NT2/D1 (cell line): Measurements from ENCODE around the gene CPXM2.
"Not testable (repeated sequence)": the region's sequence is repeated elsewhere in the genome, so short reads cannot be mapped to it uniquely, and the experiment has no call there.

Experiments used
- DNase-seq: peaks from one replicate; pipeline ENCODE4 v3.0.0-alpha.2; 2011; ENCODE audit warnings: low read depth, low spot score
- H3K27me3 ChIP-seq: 2 replicates; pipeline ENCODE4 v1.6.0; 2011; ENCODE audit warnings: mild to moderate bottlenecking; ENCODE audit not compliant: insufficient read length, insufficient read depth
- H3K36me3 ChIP-seq: 2 replicates; pipeline ENCODE4 v1.6.1; 2011; ENCODE audit warnings: mild to moderate bottlenecking, low read length, mixed read lengths; ENCODE audit not compliant: insufficient read depth, insufficient read length
- H3K4me1 ChIP-seq: 2 replicates; pipeline ENCODE4 v1.5.1; 2011; ENCODE audit not compliant: insufficient read depth, insufficient read length
- H3K4me3 ChIP-seq: 2 replicates; pipeline ENCODE4 v1.5.1; 2011; ENCODE audit warnings: low read depth; ENCODE audit not compliant: insufficient read length
- H3K9ac ChIP-seq: 2 replicates; pipeline ENCODE4 v1.6.0; 2011; ENCODE audit warnings: low read depth; ENCODE audit not compliant: insufficient read length
- H3K9me3 ChIP-seq: 2 replicates; pipeline ENCODE4 v1.5.1; 2011; ENCODE audit warnings: mild to moderate bottlenecking, low read length; ENCODE audit not compliant: insufficient read depth
- SUZ12 ChIP-seq: IDR thresholded peaks from 2 replicates; pipeline ENCODE4 v1.6.1; 2011; ENCODE audit not compliant: insufficient read length, insufficient read depth; ENCODE audit errors: extremely low read depth
- YY1 ChIP-seq: IDR thresholded peaks from 2 replicates; pipeline ENCODE4 v1.6.1; 2011; ENCODE audit not compliant: insufficient read length, insufficient read depth
- ZNF274 ChIP-seq: IDR thresholded peaks from 2 replicates; pipeline ENCODE4 v1.6.1; 2011; ENCODE audit warnings: mild to moderate bottlenecking, low read depth, low read length

The CPXM2 gene

DNA sequence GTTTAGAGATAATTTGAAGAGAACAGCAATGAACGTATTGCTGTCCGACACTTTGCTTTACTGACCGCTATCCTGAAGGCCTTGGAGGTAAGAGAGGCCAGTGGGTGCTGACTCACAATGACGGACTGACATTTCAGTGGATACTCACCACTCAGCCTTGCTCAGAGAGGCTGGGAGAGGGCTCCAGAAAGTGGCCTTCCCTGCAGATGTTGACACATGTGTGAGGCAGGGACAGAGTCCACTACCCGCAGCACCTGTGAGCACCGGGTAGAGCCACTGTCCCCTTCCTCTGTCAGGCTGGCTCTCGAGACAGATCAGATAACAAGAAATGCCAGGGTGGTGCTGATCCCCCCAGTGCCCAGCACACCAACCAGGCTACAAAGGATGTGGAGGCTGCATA lies 150.5 kb downstream of the CPXM2 start:
- Histone ChIP-seq H3K36me3 (no peaks in the 10 kb centered on the region), H3K9me3 (no peaks in the 10 kb centered on the region), H3K9ac (no peak overlapping the region), H3K4me3 (no peak overlapping the region), H3K27me3 (no peaks in the 10 kb centered on the region), H3K4me1 (peaks cover 5% of the 10 kb centered on the region)
- TF ChIP-seq YY1, result no peak
- no peak for TF ChIP-seq SUZ12
- no peak for TF ChIP-seq ZNF274
- DNase-seq, result no peak

DNA sequence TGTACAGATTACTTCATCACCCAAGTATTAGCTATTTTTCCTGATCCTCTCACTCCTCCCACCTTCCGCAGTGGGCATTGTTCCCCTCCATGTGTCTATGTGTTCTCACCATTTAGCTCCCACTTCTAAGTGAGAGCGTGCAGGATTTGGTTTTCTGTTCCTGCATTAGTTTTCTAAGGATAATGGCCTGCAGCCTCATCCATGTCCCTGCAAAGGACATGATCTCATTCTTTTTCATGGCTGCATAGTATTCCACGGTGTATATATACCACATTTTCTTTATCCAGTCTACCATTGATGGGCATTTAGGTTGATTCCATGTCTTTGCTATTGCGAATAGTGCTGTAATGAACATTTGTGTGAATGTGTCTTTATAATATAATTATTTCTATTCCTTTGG lies 154.7 kb downstream of the CPXM2 start:
- H3K4me1 ChIP-seq, H3K27me3 ChIP-seq, DNase-seq, H3K9me3 ChIP-seq, H3K4me3 ChIP-seq, H3K9ac ChIP-seq, H3K36me3 ChIP-seq: not testable (repeated sequence)

DNA sequence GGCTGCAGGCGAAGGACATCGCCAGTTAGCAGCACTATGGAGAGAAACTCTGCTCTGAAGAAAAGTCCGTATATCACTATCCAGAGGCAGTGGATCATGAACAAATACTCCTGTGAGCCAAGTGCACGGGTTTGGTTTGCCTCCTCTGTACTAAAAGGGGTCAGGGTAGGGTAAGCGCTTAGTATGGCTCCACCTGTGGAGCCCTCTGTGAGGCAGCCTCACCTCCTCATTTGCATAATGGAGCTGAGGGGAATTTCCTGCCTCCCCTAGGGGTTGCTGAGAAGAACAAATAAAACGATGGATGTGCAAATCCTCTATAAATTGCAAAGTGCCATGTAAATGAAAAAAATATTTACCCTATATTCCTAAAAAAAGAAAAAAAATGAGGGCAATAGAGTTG lies 162.1 kb downstream of the CPXM2 start:
- TF ChIP-seq SUZ12 (no peak), ZNF274 (no peak), YY1 (no peak)
- peaks cover 4% of the 10 kb centered on the region; the same call in 1 of the 2 replicates for H3K9me3 ChIP-seq
- H3K9ac ChIP-seq, result no peak overlapping the region
- H3K36me3 ChIP-seq, result no peaks in the 10 kb centered on the region
- no peaks in the 10 kb centered on the region for H3K4me1 ChIP-seq
- no peaks in the 10 kb centered on the region for H3K27me3 ChIP-seq
- no peak overlapping the region for H3K4me3 ChIP-seq
- DNase-seq, result no peak

DNA sequence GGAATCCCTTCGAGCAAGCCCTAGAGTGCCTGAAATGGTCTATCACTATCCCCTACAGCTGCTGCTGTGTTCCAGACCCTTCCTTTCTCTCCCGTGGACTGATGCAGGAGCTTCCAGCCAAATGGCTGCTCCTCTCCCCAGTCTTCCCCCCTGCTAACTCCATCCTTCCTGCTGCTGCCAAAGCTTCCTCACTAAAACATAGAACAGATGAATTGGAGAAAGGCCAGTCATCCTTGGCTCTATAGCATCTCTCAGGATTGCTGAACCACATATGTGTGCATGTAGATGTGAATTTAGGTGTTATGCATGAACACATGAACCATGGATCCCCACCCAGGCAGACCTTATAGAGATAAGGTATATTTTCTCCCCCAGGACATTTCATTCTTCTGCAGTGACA lies 164.8 kb downstream of the CPXM2 start:
- Histone ChIP-seq H3K9me3 (peaks cover 4% of the 10 kb centered on the region; the same call in 1 of the 2 replicates), H3K36me3 (no peaks in the 10 kb centered on the region), H3K9ac (no peak overlapping the region), H3K4me1 (no peaks in the 10 kb centered on the region), H3K27me3 (no peaks in the 10 kb centered on the region), H3K4me3 (no peak overlapping the region)
- no peak for TF ChIP-seq ZNF274
- TF ChIP-seq YY1, result no peak
- TF ChIP-seq SUZ12, result no peak
- no peak for DNase-seq

DNA sequence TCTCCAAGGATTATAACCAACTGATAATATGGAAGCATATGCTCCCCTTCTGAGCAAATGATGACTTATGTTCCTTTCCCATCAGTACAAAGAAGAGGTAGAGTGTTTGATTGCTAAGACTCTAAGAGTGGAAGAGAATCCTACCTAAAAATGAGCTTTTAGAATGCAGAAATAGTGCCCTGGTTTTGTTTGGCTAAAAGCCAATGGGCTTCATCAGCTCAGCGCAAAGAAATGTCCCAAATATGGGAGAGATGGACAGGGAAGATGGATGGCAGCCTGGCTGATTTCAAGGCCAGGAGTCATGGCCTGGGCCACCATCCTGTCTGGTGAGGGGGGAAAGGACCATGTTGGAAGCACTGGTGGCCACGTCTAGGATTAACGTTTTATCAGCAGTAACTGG lies 165.2 kb downstream of the CPXM2 start:
- Histone ChIP-seq H3K36me3 (no peaks in the 10 kb centered on the region), H3K4me1 (no peaks in the 10 kb centered on the region), H3K9me3 (peaks cover 4% of the 10 kb centered on the region; the same call in 1 of the 2 replicates), H3K9ac (no peak overlapping the region), H3K4me3 (no peak overlapping the region), H3K27me3 (no peaks in the 10 kb centered on the region)
- no peak for DNase-seq
- TF ChIP-seq SUZ12 (no peak), ZNF274 (no peak), YY1 (no peak)

DNA sequence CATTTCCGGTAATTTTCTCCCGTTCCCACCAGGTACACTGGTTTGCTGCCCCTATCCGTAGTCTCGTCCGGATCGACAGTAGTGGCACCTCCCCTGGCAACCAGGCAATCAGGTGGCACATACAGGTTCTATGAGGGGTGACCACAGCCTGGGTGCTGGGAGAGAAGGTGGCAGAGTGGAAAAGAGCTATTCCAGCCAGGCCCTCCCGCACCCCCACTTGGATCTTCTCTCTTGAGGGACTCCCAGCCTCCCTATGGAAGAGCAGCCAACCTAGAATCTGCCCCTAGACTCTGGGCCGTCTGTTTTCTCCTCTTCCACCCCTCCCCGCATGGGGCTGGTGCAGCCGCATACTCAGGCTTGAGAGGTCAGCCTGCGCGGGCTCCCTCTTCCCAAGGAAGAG lies 166.9 kb downstream of the CPXM2 start:
- no peak for TF ChIP-seq YY1
- TF ChIP-seq ZNF274, result no peak
- no peak for TF ChIP-seq SUZ12
- H3K27me3 ChIP-seq, result no peaks in the 10 kb centered on the region
- no peaks in the 10 kb centered on the region for H3K9me3 ChIP-seq
- H3K4me3 ChIP-seq, result no peak overlapping the region
- no peak overlapping the region for H3K9ac ChIP-seq
- no peaks in the 10 kb centered on the region for H3K4me1 ChIP-seq
- H3K36me3 ChIP-seq, result no peaks in the 10 kb centered on the region
- no peak for DNase-seq

DNA sequence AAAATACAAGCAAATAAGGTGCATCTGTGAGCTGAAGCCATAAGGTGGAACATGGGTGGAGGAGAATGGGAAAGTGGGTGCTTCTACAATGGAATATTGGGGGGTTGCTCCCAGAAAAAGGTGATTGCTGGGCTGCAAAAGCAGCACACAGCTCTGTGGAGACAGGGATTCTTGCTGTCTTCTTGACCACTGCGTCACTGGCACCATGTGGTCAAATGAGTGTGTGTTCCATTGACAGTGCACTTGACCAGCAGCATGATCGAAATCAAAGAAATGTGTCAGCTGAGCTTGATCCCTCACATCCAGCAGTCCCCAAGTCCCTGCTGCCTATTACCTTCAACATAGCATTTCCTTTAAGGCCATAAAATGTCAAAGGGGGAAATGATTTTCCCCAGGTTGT lies 169.3 kb downstream of the CPXM2 start:
- no peaks in the 10 kb centered on the region for H3K27me3 ChIP-seq
- no peak overlapping the region for H3K9ac ChIP-seq
- no peak for TF ChIP-seq ZNF274
- TF ChIP-seq SUZ12, result no peak
- TF ChIP-seq YY1, result no peak
- no peak overlapping the region for H3K4me3 ChIP-seq
- no peaks in the 10 kb centered on the region for H3K4me1 ChIP-seq
- no peaks in the 10 kb centered on the region for H3K36me3 ChIP-seq
- H3K9me3 ChIP-seq, result peaks cover 12% of the 10 kb centered on the region; the same call in 1 of the 2 replicates
- DNase-seq, result no peak
